ENCODE measurements around the gene RPS6KB2. TPM values are rescaled to one million over a fixed set of nuclear protein-coding genes. Genes with fewer than 3 reads are reported as not detected.
"Not testable (repeated sequence)": the region's sequence is repeated elsewhere in the genome, so short reads cannot be mapped to it uniquely, and the experiment has no call there.

The RPS6KB2 gene
- total RNA-seq, 6 donors from 2014 or later, result 35.2 to 94.3 (median 50.4) TPM

GRCh38 chr11:67400942-67401494, 27.3 kb upstream of the RPS6KB2 start:
- Histone ChIP-seq H3K36me3 (peaks cover 14 to 46% (median 38%) of the 10 kb centered on the region in 4 donors), H3K4me3 (peak overlapping the region; percentile 81 to 95 (median 84)), H3K27ac (peak overlapping the region; percentile 92 to 96 (median 94)), H3K4me1 (peaks cover 34 to 70% (median 39%) of the 10 kb centered on the region in 4 donors), H3K9me3 (no peaks in the 10 kb centered on the region), H3K27me3 (no peaks in the 10 kb centered on the region)
- TF ChIP-seq POLR2A (IDR thresholded peaks at IDR 0.05) (peak in 1 of 4 donors; percentile 28), EP300 (IDR thresholded peaks at IDR 0.05) (no peak)
- 0 to 3% methylated on average over 3 to 25 of the region's 27 CpGs for WGBS, 2 donors
- ATAC-seq (ENCODE audit: low FRiP score in 2 of 2) (no peak), DNase-seq (no peak)

- DNase-seq (peak; percentile 93 to 99), ATAC-seq (ENCODE audit: low FRiP score in 2 of 2) (peak; percentile 90 to 96)
- WGBS, 2 donors, result 0 to 2% methylated on average over 2 to 24 of the region's 73 CpGs
- Histone ChIP-seq H3K27ac (peak within 1 kb of the TSS; percentile 92 to 96 (median 94)), H3K36me3 (peaks cover 14 to 40% (median 32%) of the 10 kb centered on the region in 4 donors), H3K4me1 (peaks cover 34 to 68% (median 39%) of the 10 kb centered on the region in 4 donors), H3K4me3 (peak within 1 kb of the TSS; percentile 81 to 95 (median 84)), H3K27me3 (no peaks in the 10 kb centered on the region), H3K9me3 (no peaks in the 10 kb centered on the region)
- no peak for TF ChIP-seq EP300 (IDR thresholded peaks at IDR 0.05)
- peak; percentile 28 to 73 for TF ChIP-seq POLR2AphosphoS5 (IDR thresholded peaks at IDR 0.05)
- peak; percentile 47 to 84 (median 76) for TF ChIP-seq CTCF (IDR thresholded peaks at IDR 0.05)
- TF ChIP-seq POLR2A (IDR thresholded peaks at IDR 0.05), result peak in 3 of 4 donors; percentile 38 to 88 (median 67)
Observed at GRCh38 chr11:67401495-67402191, 26.7 kb upstream of the RPS6KB2 start, which contains the start of gene PPP1CA. PPP1CA (minus strand) TSS chr11:67401858; CDS start chr11:67401782, 76 bp downstream.

- peak in 1 of 4 donors; percentile 43 for TF ChIP-seq POLR2A (IDR thresholded peaks at IDR 0.05)
- Histone ChIP-seq H3K27ac (peak overlapping the region; percentile 92 to 96 (median 94)), H3K4me3 (peak overlapping the region in 3 of 4 donors; percentile 81 to 86 (median 81)), H3K36me3 (peaks cover 12 to 33% (median 25%) of the 10 kb centered on the region in 4 donors), H3K4me1 (peaks cover 34 to 64% (median 39%) of the 10 kb centered on the region in 4 donors)
- not testable (repeated sequence) for H3K9me3 ChIP-seq; ATAC-seq (ENCODE audit: low FRiP score in 2 of 2); H3K27me3 ChIP-seq; DNase-seq
- WGBS, 2 donors, result 44 to 52% methylated on average over 19 of the region's 19 CpGs
Observed at GRCh38 chr11:67402192-67402839, 26.0 kb upstream of the RPS6KB2 start.

DNA sequence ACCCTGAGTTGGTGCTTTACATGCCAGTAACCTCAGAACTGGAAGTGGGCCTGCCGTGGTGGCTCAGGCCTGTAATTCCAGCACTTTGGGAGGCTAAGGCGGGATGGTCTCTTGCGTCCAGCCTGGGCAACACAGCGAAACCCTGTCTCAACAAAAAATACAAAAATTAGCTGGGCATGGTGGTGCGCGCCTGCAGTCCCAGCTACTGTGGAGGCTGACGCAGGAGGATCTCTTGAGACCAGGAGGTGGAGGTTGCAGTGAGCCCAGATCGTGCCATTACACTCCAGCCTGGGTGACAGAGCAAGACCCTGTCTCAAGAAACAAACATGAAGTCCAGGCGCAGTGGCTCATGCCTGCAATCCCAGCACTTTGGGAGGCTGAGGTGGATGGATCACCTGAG, 25.2 kb upstream of the RPS6KB2 start:
- not testable (repeated sequence) for DNase-seq; H3K9me3 ChIP-seq; H3K27me3 ChIP-seq; ATAC-seq (ENCODE audit: low FRiP score in 2 of 2)
- 90% methylated on average over 8 to 9 of the region's 9 CpGs for WGBS, 2 donors
- H3K4me3 ChIP-seq, result peak overlapping the region in 1 of 4 donors; percentile 51
- peaks cover 34 to 64% (median 38%) of the 10 kb centered on the region in 4 donors for H3K4me1 ChIP-seq
- H3K27ac ChIP-seq, result peak overlapping the region; percentile 61 to 96 (median 87)
- H3K36me3 ChIP-seq, result peaks cover 4 to 25% (median 18%) of the 10 kb centered on the region in 4 donors

- H3K4me1 ChIP-seq, result peaks cover 32 to 60% (median 43%) of the 10 kb centered on the region in 4 donors
- peak overlapping the region; percentile 61 to 96 (median 87) for H3K27ac ChIP-seq
- peaks cover 0 to 10% (median 2%) of the 10 kb centered on the region in 4 donors for H3K36me3 ChIP-seq
- H3K27me3 ChIP-seq, result no peaks in the 10 kb centered on the region
- peak in 1 of 4 donors; percentile 3 for TF ChIP-seq EP300 (IDR thresholded peaks at IDR 0.05)
- TF ChIP-seq POLR2A (IDR thresholded peaks at IDR 0.05), result no peak
- TF ChIP-seq POLR2AphosphoS5 (IDR thresholded peaks at IDR 0.05), result peak in 1 of 2 donors; percentile 58
- TF ChIP-seq CTCF (IDR thresholded peaks at IDR 0.05), result no peak
- H3K4me3 ChIP-seq, result peak overlapping the region in 3 of 4 donors; percentile 32 to 51 (median 47)
- ATAC-seq (ENCODE audit: low FRiP score in 2 of 2) (no peak), DNase-seq (peak; percentile 66 to 72)
- 58 to 61% methylated on average over 8 to 13 of the region's 13 CpGs for WGBS, 2 donors
- no peaks in the 10 kb centered on the region for H3K9me3 ChIP-seq
Observed at GRCh38 chr11:67404515-67405195, 23.6 kb upstream of the RPS6KB2 start.

Data from upper lobe of left lung (tissue), 6 donors.